Prostate gland (tissue), 2 donors: ENCODE results near the gene IGFBP3.

Source experiments
- POLR2A ChIP-seq: fragments of 450-650 bp; IDR thresholded peaks from one replicate; pipeline ENCODE4 v1.6.1; 2016; ENCODE audit warnings: antibody characterized with exemption, mild to moderate bottlenecking
- TF ChIP-seq, protein P1 (sequence below), 4 experiments: fragments of 200-600 bp in 2 of 4; fragments of 450-650 bp in 2 of 4; sonication (generic) in 2 of 4; IDR thresholded peaks; 1 replicate in 3 of 4; 2 replicates in 1 of 4; pipeline ENCODE4 v1.5.1; 2016 to 2019; ENCODE audit warnings: antibody characterized with exemption in 4 of 4, mild to moderate bottlenecking in 2 of 4, moderate library complexity in 2 of 4

DNA sequence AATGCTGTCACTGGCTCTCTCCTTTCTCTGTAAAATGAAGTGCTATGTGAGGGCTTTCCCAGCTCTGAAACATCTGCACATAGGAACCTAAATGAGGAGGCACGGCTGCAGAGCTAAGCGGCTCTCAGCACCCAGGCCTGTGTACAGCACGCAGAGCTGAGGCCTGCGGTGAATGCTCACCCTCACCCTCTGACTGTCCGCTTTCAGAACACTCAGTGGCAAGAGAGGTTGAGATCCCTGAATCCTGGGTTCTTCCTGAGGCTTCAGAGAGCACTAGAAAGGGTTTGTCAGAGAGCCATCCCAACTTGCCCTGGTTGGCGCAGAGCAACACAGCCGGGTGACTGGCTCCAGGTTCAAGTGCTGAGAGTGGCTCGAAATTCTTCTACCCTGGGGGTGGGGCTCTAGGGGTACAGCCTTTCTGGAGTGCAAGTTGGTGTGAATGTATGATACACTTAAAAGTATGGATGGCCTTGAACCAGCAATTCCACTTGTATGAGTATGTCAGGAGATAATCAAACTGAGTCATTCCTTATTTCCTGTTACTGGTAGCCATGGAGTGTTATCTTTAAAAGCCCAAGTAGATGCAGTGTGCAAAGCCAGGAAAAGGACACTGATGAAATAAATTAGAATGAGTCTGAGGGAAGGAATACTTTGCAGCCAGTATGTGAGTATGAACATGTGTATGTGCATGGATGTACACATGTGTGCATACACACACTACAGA, 46.5 kb downstream of the IGFBP3 start:
- TF ChIP-seq, protein P1, sequence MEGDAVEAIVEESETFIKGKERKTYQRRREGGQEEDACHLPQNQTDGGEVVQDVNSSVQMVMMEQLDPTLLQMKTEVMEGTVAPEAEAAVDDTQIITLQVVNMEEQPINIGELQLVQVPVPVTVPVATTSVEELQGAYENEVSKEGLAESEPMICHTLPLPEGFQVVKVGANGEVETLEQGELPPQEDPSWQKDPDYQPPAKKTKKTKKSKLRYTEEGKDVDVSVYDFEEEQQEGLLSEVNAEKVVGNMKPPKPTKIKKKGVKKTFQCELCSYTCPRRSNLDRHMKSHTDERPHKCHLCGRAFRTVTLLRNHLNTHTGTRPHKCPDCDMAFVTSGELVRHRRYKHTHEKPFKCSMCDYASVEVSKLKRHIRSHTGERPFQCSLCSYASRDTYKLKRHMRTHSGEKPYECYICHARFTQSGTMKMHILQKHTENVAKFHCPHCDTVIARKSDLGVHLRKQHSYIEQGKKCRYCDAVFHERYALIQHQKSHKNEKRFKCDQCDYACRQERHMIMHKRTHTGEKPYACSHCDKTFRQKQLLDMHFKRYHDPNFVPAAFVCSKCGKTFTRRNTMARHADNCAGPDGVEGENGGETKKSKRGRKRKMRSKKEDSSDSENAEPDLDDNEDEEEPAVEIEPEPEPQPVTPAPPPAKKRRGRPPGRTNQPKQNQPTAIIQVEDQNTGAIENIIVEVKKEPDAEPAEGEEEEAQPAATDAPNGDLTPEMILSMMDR (IDR thresholded peaks at IDR 0.05): no peak
- no peak for TF ChIP-seq POLR2A
